Ascending aorta (tissue), 2 donors: Measurements from ENCODE around the gene GNA12. TPM values are rescaled to one million over a fixed set of nuclear protein-coding genes. Genes with fewer than 3 reads are reported as not detected.
A peak's percentile ranks its signal among the peaks of the same experiment; 100 is the strongest.

Experiments used
- DNase-seq, 2 donors: peaks; one replicate each; pipeline ENCODE4 v3.0.0-alpha.2; 2019; ENCODE audit warnings: low spot score in 2 of 2
- H3K27ac ChIP-seq, 2 donors: fragments of 200-600 bp; sonication (generic); one replicate each; pipeline ENCODE4 v1.5.1; 2016 to 2017; ENCODE audit warnings: mild to moderate bottlenecking in 1 of 2
- H3K27me3 ChIP-seq: fragments of 200-600 bp; sonication (generic); one replicate; pipeline ENCODE4 v1.5.1; 2017
- H3K36me3 ChIP-seq, 2 donors: fragments of 200-600 bp; sonication (generic); one replicate each; pipeline ENCODE4 v1.5.1; 2016
- H3K4me1 ChIP-seq, 2 donors: fragments of 200-600 bp; sonication (generic); one replicate each; pipeline ENCODE4 v1.5.1; 2016 to 2017; ENCODE audit warnings: mild to moderate bottlenecking in 1 of 2
- H3K4me3 ChIP-seq, 2 donors: fragments of 200-600 bp; sonication (generic); one replicate each; pipeline ENCODE4 v1.5.1; 2016 to 2017; ENCODE audit warnings: mild to moderate bottlenecking in 1 of 2
- H3K9me3 ChIP-seq, 2 donors: fragments of 200-600 bp; sonication (generic); one replicate each; pipeline ENCODE4 v1.5.1; 2016
- intact Hi-C: fragments of 100-400 bp; cut with DNase I; formaldehyde crosslinking; loops from one replicate; pipeline ENCODE4 v1.15.1; 2023
- total RNA-seq: library from RNA; depleted of rRNA; stranded (reverse); fragments of >200 nt; gene quantifications from one replicate; pipeline ENCODE4 v1.1.0, GENCODE V29; 2016
- TF ChIP-seq, protein P1 (sequence below), 3 experiments: fragments of 200-600 bp in 2 of 3; fragments of 450-650 bp in 1 of 3; sonication (generic) in 2 of 3; IDR thresholded peaks; one replicate each; pipeline ENCODE4 v1.5.1; 2016 to 2019; ENCODE audit warnings: antibody characterized with exemption in 3 of 3, mild to moderate bottlenecking in 1 of 3, moderate library complexity in 1 of 3

GNA12 gene
- total RNA-seq, 1 donor from 2014 or later = 61.0 TPM

- Histone ChIP-seq H3K27me3 (no peaks in the 10 kb centered on the region), H3K4me1 (no peaks in the 10 kb centered on the region), H3K9me3 (no peaks in the 10 kb centered on the region), H3K36me3 (no peaks in the 10 kb centered on the region), H3K4me3 (no peak overlapping the region), H3K27ac (no peak overlapping the region)
- intact Hi-C loops = no loop called here
- DNase-seq = no peak
- TF ChIP-seq, protein P1, sequence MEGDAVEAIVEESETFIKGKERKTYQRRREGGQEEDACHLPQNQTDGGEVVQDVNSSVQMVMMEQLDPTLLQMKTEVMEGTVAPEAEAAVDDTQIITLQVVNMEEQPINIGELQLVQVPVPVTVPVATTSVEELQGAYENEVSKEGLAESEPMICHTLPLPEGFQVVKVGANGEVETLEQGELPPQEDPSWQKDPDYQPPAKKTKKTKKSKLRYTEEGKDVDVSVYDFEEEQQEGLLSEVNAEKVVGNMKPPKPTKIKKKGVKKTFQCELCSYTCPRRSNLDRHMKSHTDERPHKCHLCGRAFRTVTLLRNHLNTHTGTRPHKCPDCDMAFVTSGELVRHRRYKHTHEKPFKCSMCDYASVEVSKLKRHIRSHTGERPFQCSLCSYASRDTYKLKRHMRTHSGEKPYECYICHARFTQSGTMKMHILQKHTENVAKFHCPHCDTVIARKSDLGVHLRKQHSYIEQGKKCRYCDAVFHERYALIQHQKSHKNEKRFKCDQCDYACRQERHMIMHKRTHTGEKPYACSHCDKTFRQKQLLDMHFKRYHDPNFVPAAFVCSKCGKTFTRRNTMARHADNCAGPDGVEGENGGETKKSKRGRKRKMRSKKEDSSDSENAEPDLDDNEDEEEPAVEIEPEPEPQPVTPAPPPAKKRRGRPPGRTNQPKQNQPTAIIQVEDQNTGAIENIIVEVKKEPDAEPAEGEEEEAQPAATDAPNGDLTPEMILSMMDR (IDR thresholded peaks at IDR 0.05) = no peak
These were observed 28.3 kb upstream of the GNA12 start for GRCh38 chr7:2872296-2872874.

GRCh38 chr7:2870471-2870931 is 26.4 kb upstream of the GNA12 start:
- no peaks in the 10 kb centered on the region for H3K9me3 ChIP-seq
- TF ChIP-seq, protein P1 (IDR thresholded peaks at IDR 0.05) = no peak
- H3K4me1 ChIP-seq = no peaks in the 10 kb centered on the region
- no peak overlapping the region for H3K27ac ChIP-seq
- no peaks in the 10 kb centered on the region for H3K27me3 ChIP-seq
- intact Hi-C loops = no loop called here
- H3K36me3 ChIP-seq = no peaks in the 10 kb centered on the region
- H3K4me3 ChIP-seq = no peak overlapping the region
- DNase-seq = peak; percentile 64 to 81

DNA sequence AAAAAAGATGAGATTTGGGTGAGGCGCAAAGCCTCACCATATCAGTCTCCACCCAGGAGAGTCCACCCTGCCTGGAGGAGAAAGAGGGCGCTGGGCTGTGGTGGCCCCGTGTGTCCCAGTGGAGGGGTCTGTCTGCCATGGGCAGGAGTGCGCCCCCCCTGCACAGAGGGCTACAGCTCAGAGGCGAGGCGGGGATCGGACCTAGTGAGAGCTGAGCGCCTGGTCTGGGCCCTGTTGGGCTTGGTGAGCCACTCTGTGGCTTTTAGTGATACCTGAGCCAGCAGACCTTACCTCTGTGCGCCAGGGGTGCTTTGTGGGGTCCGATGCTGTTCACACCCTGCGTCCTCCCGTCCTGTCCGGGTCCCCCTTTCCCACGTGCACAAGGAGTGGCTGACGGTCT is 25.9 kb upstream of the GNA12 start:
- intact Hi-C loops = loop anchor here (5.0 to 10.0 kb wide), 2 partner anchors 432 to 1875 kb away; partner anchors contain the start of gene SDK1
- Histone ChIP-seq H3K36me3 (no peaks in the 10 kb centered on the region), H3K4me1 (peaks cover 0 to 2% of the 10 kb centered on the region in 2 donors), H3K27ac (no peak overlapping the region), H3K27me3 (no peaks in the 10 kb centered on the region), H3K4me3 (no peak overlapping the region), H3K9me3 (no peaks in the 10 kb centered on the region)
- DNase-seq = no peak
- TF ChIP-seq, protein P1 (IDR thresholded peaks at IDR 0.05) = no peak

DNA sequence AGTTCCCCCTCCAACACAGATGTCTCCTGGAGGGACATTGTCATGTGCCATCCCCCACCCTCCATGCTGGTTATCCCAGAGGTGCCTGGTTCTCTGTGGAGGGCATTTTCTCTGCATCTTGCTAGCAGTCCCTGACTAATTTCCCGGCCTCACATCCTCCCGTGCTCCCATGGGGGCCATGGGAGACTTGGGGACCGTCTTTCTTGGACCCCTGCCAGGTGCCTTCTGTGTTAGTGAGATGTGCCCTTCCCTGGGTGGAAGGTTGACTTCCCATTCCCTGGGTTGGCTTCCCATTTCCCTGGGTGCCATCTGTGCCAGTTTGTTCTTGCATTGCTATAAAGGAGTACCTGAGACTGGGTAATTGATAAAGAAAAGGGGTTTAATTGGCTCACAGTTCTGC is 22.5 kb upstream of the GNA12 start:
- no peaks in the 10 kb centered on the region for H3K9me3 ChIP-seq
- intact Hi-C loops = loop anchor here (5.0 to 10.0 kb wide), 2 partner anchors 436 to 1878 kb away; partner anchors contain the start of gene SDK1
- H3K27me3 ChIP-seq = no peaks in the 10 kb centered on the region
- H3K36me3 ChIP-seq = no peaks in the 10 kb centered on the region
- DNase-seq = no peak
- H3K4me1 ChIP-seq = peaks cover 15 to 29% of the 10 kb centered on the region in 2 donors
- H3K4me3 ChIP-seq = no peak overlapping the region
- TF ChIP-seq, protein P1 (IDR thresholded peaks at IDR 0.05) = no peak
- no peak overlapping the region for H3K27ac ChIP-seq

- Histone ChIP-seq H3K4me1 (peaks cover 15 to 29% of the 10 kb centered on the region in 2 donors), H3K27ac (peak overlapping the region; percentile 89 to 98)
- intact Hi-C loops = loop anchor here (2.0 to 10.0 kb wide), 5 partner anchors 108 to 1880 kb away; partner anchors contain the start of genes SDK1 and TTYH3
These were observed 21.0 kb upstream of the GNA12 start for GRCh38 chr7:2864999-2865670.

More at GRCh38 chr7:2864999-2865670, 21.0 kb upstream of the GNA12 start:
- H3K36me3 ChIP-seq = no peaks in the 10 kb centered on the region
- H3K27me3 ChIP-seq = no peaks in the 10 kb centered on the region
- TF ChIP-seq, protein P1 (IDR thresholded peaks at IDR 0.05) = peak; percentile 86 to 94 (median 91)
- no peaks in the 10 kb centered on the region for H3K9me3 ChIP-seq
- peak in 1 of 2 donors; percentile 90 for DNase-seq
- no peak overlapping the region for H3K4me3 ChIP-seq
